ENCODE data around the gene SAMD4A. TPM values are rescaled to one million over a fixed set of nuclear protein-coding genes. Genes with fewer than 3 reads are reported as not detected.

Gene SAMD4A
- total and polyA plus RNA-seq, 2 of the 4 experiments (the other 2 are of a cell fraction), result 22.9 to 38.2 TPM

DNA sequence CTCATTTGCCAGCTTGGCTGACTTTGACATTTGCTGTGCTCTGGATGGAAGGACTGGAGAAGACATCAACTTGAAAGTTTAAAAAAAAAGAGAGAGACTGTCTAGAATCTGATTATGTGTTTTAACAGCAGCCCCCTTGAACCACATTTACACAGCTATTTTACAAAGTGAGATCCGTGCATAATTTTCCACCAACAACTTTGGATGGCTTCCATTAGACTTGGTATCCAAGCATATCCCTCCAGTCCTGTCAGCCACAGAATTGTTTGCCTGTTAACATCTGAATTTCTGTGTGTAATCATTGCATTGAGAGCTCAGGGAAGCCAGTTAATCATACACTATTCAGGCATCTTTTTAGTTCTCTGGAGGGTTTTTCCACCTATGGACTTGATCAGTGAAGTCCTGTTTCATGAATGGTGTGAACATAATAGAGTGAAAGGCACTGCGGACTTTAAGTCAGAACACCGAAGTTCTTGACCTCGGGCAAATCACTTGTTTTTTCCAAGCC, 93.7 kb downstream of the SAMD4A start:
- DNase-seq, result no peak
- no peak overlapping the region for H4K91ac ChIP-seq (ENCODE audit: insufficient read depth, low read depth, low read length)
- intact Hi-C loops (cut with micrococcal nuclease) (no loop called here), dilution Hi-C loops (cut with HindIII; ENCODE audit: low sequenced_read_pairs, unreplicated experiment) (no loop called here), in situ Hi-C loops (cut with MboI; ENCODE audit: low sequenced_read_pairs) (no loop called here)
- no peaks in the 10 kb centered on the region for H3K27me3 ChIP-seq (ENCODE audit: control insufficient read depth, insufficient read depth, low read length)
- H2AK9ac ChIP-seq (replicated peaks; ENCODE audit: low read depth, low read length, poor library complexity), result no peak overlapping the region
- peaks cover 55 to 86% of the 10 kb centered on the region in 2 experiments for H3K79me1 ChIP-seq (ENCODE audit: low read depth in 1 of 2, low read length in 2 of 2)
- H3K18ac ChIP-seq (ENCODE audit: low read depth, low read length), result no peak overlapping the region
- no peak overlapping the region for H2AK5ac ChIP-seq (ENCODE audit: low read depth, low read length)
- no peak overlapping the region for H3K14ac ChIP-seq (replicated peaks; ENCODE audit: low read depth, low read length)
- no peak overlapping the region for H3K23ac ChIP-seq (ENCODE audit: low read depth, low read length)
- H3K4me1 ChIP-seq (ENCODE audit: control insufficient read depth, insufficient read depth, low read length), result peaks cover 2% of the 10 kb centered on the region; the same call in 1 of the 2 replicates
- CTCF ChIA-PET, result interaction anchor here (0.7 kb wide), 1 partner anchor 176 kb away, joined by 4 read pairs; no protein-coding TSS in a partner anchor
- no peak overlapping the region for H2BK120ac ChIP-seq (ENCODE audit: low read depth, low read length)
- no peak overlapping the region for H3K9ac ChIP-seq (ENCODE audit: low read depth, low read length)
- no peak overlapping the region for H3K56ac ChIP-seq (ENCODE audit: extremely low read depth, insufficient read depth, low read length)
- no peak overlapping the region for H3K4ac ChIP-seq (ENCODE audit: low read depth, low read length)
- TF ChIP-seq RAD21 (IDR thresholded peaks at IDR 0.05; ENCODE audit: low read length) (no peak), POLR2A (IDR thresholded peaks at IDR 0.05; ENCODE audit: low read depth, low read length) (no peak), RCOR1 (IDR thresholded peaks at IDR 0.05; ENCODE audit: insufficient replicate concordance, low read length) (no peak), FOS (IDR thresholded peaks at IDR 0.05; ENCODE audit: low read depth, low read length) (no peak), MAFK (IDR thresholded peaks at IDR 0.05; ENCODE audit: low read depth, low read length) (no peak)
- TF ChIP-seq, protein P1, sequence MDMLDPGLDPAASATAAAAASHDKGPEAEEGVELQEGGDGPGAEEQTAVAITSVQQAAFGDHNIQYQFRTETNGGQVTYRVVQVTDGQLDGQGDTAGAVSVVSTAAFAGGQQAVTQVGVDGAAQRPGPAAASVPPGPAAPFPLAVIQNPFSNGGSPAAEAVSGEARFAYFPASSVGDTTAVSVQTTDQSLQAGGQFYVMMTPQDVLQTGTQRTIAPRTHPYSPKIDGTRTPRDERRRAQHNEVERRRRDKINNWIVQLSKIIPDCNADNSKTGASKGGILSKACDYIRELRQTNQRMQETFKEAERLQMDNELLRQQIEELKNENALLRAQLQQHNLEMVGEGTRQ (IDR thresholded peaks at IDR 0.05; ENCODE audit: low read depth, low read length), result no peak
- H2BK5ac ChIP-seq (ENCODE audit: low read depth, low read length, poor library complexity, severe bottlenecking), result no peak overlapping the region
- H2AFZ ChIP-seq (replicated peaks; ENCODE audit: low read length, poor library complexity), result no peak overlapping the region
- no peak overlapping the region for H3K4me3 ChIP-seq (ENCODE audit: insufficient read depth, low read depth, low read length)
- H3K4me2 ChIP-seq (ENCODE audit: low read depth, low read length), result no peak overlapping the region
- H4K20me1 ChIP-seq (ENCODE audit: insufficient read depth, low read length), result peaks cover 60% of the 10 kb centered on the region
- POLR2A ChIA-PET (ENCODE audit: unreplicated experiment), result no interaction called here
- no peak overlapping the region for H4K8ac ChIP-seq (ENCODE audit: low read depth in 2 of 2, low read length in 2 of 2)
- ATAC-seq (ENCODE audit: low read depth), result no peak
- no TSS peak for BruUV-seq (replicated peaks)
- no peak overlapping the region for H4K5ac ChIP-seq (ENCODE audit: low read depth, low read length)
- H3K36me3 ChIP-seq (ENCODE audit: control insufficient read depth, insufficient read depth, low read length), result 0 out of 2 replicates have a peak, but pooled peaks cover 2% of the 10 kb centered on the region
- no peak overlapping the region for H3K27ac ChIP-seq (ENCODE audit: insufficient read depth, low read length)
- H2BK15ac ChIP-seq (ENCODE audit: low read depth, low read length), result no peak overlapping the region
- no peak overlapping the region for H2BK20ac ChIP-seq (ENCODE audit: low read depth, low read length)
- H3K9me3 ChIP-seq (ENCODE audit: control insufficient read depth, insufficient read depth, low read length), result no peaks in the 10 kb centered on the region
- H3K9me1 ChIP-seq (ENCODE audit: insufficient read depth, low read length), result peaks cover 41% of the 10 kb centered on the region
- WGBS, 2 experiments (ENCODE audit: extremely low coverage in 2 of 2, insufficient read length in 1 of 2), result no CpG with 5 or more reads among the region's 4 CpGs
